Amniotic stem cell (primary cell): Measurements from ENCODE around the gene USP38.
"Not testable (repeated sequence)": the region's sequence is repeated elsewhere in the genome, so short reads cannot be mapped to it uniquely, and the experiment has no call there.

ENCODE experiments used
- DNase-seq: peaks from one replicate; lab custom pipeline; 2025; lab: John Stamatoyannopoulos, UW

Gene USP38

DNA sequence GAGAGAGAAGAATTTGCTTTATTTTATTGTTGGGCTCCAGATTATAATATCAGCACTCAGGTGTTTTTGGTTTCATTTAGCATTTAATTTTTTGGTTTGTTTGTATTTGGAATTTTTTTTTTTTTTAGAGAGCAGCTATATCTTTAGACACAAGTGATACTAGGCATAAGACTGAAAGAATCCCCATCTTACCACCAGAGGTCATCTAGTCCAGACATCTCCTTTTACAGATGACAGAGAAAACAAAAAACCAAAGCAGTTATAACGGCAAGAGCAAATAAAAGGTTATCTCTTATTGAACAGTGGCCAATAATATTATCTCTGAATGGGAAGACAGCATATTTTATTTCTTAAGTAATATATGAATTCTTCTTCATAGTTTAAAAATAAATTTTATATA lies 22.8 kb downstream of the USP38 start:
- no peak for DNase-seq

DNA sequence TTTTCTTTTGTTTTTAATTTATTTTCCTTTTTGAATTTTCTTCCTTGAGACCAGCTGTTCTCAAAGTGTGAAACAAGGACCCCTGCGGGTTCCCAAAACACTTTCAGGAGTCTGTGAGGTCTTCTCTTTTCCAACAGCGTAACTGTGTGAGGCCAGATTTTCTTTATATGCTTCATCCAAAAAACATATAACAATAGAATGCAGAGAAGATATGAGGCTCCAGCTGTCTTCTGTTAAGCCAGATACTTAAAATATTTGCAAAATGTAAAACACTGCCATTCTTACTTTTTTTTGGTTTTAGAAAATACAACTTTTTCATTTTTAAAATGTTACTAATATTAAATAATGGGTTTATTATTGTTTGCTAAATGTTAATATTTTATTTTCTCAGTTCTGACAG lies 27.8 kb downstream of the USP38 start:
- DNase-seq = no peak

DNA sequence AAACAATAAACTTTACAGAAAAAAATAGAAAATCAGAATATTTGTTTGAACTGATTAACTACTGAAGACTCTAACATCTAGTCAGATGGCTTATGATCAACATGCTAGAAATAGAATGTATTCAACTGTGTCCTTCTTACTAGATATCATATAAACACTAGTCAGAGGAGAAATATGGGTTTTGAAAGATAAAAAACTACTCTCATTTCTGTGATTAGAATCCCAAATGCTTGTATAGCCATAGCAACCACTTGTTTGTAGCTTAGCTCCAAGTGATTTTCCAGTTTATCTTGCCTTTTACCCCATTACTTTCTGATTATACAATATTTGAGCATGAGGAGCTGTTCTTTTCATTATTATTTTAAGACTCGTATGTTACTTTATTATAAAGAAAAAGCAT lies 31.2 kb downstream of the USP38 start:
- DNase-seq = no peak

DNA sequence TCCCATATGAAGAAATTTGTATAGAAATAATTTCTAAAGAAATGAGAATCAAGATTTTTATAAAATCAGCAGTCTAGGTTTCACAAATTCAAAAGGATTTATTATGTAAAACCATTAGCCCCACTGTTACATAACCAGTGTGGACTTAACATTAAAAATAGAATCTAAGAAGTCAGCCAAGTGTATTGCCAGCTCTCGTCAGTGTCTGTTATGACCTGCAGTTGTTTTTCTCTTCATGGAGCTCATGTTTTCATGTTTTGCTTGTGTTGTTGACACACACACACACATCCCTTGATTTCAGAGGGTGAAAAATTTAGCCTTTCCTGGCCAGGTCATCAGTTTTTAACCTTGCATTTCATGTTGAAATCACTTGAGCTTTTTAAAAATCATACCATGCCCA lies 39.5 kb downstream of the USP38 start:
- DNase-seq = no peak

DNA sequence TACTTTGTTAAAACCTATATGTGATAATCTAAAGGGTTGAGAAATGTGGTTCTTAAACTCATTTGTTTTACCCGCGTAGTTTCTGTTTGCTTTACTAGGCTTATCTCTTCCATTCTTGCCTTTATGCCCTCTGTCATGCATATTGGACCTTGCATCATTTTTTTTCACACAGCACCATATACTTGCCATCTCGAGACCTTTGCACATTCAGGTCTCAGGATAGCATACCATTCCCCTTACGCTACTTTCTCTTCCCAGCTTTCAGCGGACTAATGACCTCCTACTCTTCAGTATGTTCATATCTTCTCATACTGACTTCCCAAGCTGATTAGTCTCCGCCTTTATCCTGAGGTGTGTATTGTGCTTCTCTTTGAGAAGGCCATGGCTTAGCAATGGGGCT lies 40.5 kb downstream of the USP38 start:
- no peak for DNase-seq

DNA sequence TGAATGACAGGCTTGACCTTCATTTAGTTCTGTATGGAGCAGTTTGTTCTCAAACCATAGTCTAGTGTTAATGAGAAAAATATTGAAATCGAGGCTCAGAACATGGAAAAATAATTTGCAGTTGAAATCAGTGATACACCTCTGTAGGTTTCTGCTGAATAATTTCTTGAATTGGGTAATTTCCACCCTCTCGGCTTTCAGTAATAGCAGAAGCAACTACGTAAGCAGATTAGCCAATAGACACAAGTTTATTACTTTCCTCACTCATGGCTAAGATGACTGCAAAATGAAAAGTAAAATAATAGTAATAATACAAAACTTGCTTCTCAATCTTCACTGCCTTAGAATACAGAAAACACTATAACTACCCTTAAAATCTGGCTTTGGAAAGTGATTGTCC lies 46.0 kb downstream of the USP38 start:
- DNase-seq = no peak

DNA sequence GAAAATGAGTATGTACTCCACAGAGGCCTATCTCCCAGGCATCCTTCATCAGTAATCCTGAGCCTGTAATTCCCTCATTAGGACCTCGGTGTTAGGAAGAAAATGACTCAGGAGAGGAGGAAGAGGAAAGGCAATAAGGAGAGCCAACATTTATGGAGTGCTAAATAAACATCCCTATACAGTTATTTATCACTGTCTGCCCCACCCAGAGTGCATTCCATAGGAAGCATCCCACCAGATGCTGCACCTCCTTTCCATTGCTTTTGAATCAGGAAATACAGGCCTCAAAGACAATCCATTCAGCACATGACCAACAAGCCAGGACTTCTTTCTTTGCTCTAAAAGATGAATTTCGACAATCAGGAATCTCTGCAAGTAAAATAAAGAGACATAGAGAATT lies 47.6 kb downstream of the USP38 start:
- DNase-seq = no peak

DNA sequence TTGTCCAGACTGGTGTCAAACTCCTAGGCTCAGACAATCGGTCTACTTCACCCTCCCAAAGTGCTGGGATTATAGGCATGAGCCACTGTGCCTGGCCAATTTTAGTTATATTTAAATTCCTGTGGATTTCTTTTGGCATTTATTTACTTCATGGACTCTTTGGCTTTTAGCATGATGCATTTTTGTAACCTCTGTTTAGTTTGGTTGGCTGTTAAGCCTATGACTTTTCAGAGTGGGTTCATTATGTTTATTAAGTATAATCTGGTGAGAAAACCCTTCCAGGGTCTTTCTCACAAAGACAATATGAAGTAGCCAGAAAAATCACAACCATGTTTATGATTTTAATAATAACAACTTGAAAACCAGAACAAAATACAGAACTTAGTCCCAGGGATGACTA lies 49.4 kb downstream of the USP38 start:
- DNase-seq = no peak

DNA sequence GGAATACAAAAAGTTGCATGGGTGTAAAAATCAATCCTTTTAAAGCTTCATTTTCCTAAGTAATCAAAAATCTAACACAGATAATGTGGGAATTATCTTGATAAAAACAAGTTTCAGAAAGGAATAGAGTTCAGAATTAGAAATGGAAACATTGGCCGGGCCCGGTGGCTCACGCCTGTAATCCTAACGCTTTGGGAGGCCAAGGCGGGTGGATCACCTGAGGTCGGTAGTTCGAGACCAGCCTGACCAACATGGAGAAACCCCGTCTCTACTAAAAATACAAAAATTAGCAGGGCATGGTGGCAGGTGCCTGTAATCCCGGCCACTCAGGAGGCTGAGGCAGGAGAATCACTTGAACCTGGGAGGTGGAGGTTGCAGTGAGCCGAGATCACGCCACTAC lies 52.5 kb downstream of the USP38 start:
- DNase-seq = not testable (repeated sequence)

DNA sequence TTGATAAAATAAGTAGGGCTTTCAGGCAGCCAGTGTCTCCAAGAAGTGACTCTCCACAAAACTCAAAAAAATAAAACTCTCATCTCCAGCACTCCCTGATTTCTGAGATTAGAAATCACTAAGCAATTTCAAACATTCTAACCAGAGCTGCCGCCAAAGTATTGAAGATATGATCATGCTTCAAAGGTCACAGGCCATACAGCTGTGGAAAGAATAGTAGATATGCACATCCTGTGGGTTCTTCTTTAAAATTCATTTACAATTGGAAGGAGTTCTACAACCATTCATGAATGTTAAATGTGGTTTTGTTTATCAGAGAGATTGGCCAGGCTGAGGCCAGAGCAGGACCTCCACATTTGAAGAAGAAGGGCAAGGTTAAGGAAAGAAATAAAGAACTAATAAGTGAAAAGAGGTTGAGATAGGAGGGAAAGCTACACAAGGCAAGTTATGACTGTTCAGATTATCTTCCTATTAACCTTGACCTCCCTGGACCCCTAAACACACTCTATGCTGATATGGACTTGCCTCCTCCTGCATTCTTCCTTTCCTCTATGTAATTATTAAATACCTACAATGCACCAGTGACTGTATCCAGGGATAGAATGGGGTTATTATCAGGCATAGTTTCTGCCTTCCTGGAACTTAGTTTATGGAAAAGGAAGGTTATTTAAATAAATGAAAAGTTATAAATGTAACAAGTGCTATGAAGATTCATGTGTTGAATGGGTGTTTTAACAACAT lies 56.4 kb downstream of the USP38 start:
- DNase-seq = no peak

DNA sequence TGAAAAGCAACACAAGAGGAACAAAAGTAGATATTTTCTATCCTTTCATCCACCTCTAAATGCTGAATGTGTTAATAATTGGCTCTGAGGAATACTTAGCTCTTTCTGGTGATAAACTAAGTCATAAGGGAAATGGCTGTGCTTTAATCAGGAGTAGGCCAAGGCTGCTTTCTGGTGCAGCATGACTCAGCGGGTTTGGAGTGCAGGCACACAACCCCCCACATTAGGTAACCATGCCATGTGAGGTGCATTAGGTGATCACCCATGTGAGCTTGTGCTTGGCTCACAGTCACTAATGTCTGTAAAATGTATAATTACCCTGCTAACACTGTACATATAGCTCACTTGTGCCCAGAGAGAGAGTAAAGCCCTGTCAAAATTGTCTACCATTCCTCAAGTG lies 57.2 kb downstream of the USP38 start:
- DNase-seq = no peak

DNA sequence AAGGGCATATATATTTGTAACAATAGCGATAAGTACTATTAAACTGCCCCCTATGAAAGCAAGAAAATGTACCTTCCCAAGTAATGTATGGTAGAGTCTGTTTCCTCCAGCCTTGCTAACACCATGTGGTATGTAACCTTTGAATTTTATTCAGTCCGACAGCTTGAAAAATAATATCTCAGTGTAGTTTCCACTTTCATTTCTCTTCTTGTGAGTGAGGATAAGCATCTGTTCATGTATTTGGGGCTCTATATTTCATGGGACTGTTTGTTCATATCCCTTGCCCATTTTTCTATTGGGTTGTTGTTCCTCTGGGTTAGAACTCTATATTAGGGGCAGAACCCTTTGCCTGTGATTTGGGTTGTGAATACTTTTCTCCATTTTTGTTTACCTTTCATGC lies 58.3 kb downstream of the USP38 start:
- no peak for DNase-seq

DNA sequence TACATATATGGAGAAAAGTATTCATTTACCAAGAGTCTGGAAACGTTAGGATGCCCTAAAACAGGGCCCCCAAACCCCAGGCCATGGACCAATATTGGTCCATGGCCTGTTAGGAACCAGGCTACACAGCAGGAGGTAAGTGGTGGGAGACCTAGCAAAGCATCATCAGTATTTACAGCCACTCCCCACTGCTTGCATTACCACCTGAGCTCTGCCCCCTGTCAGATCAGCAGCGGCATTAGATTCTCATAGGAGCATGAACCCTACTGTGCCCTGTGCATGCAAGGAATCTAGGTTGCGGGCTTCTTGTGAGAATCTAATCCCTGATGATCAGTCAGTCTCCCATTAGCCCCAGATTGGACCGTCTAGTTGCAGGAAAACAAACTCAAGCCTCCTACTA lies 62.3 kb downstream of the USP38 start:
- no peak for DNase-seq

DNA sequence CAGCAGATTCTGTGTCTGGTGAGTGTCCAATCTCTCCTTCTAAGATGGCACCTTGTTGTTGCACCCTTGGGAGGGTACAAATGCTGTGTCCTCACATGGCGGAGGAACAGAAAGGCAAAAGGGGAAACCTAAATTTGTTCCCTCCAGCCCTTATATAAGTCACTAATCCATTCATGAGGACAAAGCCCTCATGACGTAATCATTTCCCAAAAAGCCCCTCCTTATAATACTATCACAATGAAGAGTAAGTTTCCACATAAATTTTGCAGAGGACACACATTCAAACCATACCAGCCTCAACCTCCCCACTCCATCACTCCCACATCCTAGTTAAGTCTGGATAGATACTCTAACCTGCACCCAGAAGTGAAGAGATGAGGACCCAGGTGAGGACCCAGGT lies 63.1 kb downstream of the USP38 start:
- DNase-seq = no peak

DNA sequence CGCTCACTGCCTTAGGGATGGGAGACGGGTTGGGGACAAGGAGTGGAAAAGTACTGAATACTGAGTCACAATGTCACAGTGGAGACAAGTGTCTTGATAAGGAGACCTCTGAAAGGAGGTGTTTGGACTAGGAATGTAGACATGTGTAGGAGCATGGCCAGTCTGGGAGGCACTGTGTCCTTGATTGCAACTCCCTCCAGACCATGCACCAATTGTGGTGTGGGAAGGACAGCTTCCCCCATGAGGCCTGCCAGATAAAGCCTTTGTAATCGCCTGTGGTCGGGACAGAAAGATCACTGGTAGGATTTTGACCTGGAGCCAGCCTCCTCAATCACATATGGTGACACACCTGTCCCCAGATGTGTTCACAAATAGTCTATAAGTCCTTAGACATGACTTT lies 64.1 kb downstream of the USP38 start:
- DNase-seq = no peak

DNA sequence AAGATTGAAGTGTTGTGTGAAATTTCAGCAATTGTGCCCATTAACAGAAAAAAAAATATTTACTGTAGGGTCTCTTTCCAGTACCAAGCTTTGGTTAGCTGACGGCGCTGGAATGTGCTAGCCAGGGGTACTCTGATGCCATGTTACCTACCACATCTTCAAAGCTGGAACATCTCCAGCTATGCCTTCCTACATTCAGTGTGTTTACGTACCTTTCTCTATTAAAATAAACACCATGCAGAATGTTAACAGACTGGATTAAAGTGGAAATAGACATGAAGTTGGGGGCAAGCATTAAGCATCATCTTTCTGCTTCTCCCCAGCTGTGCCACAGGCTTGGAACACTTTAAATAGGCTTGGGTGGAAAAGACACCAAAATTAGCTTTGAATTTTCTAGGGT lies 65.9 kb downstream of the USP38 start:
- DNase-seq = no peak

DNA sequence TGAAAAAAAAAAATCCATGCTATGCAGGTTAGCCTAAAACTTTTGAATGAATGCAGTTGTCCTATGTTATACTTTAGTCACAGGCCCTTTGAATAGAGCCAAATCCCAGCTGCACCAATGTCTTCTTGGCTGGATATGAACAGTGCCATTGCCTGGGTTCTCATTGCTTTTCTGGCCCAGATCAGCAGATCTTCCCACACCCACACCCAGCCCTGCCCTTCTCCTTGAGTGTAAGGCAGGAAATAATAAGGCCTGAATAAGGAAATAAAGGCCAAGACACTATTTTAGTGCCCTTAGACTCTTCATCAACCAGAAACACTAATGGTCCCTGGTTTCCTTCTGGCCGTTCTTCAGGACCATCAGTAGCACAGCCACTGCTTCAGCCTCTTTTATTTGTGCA lies 66.6 kb downstream of the USP38 start:
- DNase-seq = no peak

DNA sequence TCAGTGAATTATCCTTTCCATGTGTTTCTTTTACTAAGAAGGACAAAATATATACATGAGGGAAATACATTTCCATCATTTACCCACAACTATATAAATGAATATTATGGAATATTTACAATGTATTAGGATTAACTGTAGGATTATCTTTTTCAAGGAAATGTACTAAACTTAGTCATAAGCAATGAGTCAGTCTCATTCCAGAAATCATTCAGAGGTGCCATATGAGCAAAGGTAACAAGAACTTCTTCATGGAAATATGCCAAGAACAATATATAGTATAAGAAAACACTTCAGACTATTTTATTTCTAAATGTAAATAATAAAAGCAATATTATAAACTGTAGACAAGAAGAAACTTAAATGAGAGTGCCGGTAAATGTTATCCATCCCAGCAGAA lies 67.1 kb downstream of the USP38 start:
- no peak for DNase-seq

DNA sequence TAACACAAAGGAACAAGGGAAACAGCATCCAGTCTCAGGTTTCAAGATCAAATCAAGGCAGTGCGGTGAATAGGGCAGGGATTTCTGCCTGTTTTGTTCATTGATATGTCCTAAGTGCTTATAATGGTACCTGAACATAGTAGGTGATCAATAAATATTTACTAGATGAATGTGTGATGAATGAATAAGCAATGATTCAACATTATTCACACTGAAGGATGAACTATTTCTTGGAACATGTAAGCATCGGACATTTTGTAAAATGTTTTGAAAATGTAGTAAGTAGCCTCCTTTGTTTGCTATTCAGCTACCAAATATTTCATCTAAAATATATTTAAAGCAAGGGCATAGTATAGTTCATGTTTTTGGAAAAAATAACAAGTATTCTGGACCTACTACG lies 67.8 kb downstream of the USP38 start:
- no peak for DNase-seq

DNA sequence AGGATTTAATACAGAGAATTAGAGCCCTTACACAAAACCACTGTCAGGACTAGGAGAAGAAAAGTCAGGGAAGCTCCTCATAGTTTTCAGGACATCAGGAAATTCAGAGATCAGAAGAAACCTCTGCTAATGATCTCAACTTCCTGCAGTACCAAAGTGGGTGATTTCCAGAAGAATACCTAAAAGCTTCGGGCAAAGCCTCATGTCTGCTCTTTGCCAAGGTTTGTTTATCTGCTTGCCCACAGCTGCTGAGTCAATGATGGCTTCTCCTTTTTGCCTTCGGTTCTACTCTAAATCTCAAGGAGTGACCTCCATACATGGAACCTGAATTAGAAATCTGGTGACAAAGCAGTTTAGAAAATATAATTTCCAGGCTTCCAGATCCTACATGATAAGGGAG lies 68.4 kb downstream of the USP38 start:
- DNase-seq = no peak

DNA sequence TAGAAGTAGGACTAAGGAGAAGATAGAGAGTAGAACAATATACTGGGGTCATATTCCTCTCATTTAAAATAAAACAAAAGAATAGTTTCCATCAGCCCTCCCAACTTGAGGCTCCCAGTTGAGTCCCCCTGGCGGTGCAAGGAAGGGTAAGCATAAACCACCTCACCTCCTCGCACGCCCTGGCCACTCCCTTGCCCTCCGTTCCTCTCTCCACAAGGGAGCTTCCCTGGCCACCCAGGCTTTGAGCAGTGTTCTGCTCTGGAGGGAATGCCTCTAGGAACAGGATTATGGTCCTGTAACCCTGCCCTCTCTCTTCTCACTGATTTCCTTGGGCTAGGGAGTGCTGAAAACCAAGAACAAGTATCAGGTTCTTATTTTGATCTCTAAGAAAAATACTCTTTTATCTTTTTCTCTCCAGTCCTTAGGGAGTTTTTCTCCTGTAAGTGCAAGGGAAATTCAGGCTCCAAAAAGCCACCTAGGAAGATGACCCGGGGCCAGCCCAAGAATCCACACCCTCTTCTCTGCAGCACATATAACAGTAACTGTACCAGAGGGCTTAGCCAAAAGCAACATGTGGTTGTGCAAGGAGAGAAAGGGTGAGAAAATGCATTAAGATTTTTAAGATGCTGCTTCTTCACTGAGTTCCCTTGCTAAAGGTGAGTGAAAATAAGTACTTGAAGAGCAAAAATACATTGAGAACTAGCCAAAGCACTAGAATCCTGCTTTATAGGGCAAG lies 69.9 kb downstream of the USP38 start:
- no peak for DNase-seq

DNA sequence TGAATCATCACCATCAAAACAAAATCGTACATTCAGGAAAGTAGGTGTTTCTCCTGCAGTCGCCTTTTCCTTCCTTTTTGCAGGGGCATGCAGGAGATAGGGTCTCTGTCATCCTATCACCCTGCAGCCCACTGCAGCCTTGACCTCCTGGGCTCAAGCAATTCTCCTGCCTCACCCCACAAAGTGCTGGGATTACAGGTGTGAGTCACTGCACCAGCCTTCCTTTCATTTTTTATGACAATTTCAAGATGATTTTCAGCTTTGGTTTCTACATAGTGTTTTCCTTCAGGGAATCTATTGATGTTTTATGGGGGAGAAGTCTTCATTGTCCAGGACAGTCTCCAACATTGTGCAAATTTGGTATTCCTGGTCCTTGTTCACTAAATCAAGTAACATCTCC lies 71.7 kb downstream of the USP38 start:
- no peak for DNase-seq

DNA sequence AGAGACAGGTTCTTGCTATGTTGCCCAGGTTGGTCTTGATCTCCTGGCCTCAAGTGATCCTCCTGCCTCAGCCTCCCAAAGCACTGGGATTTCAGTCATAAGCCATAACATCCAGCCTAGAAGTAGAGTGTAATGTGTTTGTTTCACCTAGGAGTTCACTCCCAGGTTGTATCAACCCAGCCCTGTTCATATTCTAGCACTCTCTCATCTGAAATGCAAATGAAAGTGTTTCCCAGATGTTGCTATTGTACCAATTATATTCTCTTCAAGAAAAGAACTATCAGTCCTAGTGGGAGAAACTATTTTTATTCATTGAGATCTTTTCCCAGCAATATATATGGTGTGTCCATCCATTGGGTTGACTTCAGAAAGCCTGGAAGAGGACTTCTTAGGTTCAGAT lies 72.6 kb downstream of the USP38 start:
- DNase-seq = no peak

DNA sequence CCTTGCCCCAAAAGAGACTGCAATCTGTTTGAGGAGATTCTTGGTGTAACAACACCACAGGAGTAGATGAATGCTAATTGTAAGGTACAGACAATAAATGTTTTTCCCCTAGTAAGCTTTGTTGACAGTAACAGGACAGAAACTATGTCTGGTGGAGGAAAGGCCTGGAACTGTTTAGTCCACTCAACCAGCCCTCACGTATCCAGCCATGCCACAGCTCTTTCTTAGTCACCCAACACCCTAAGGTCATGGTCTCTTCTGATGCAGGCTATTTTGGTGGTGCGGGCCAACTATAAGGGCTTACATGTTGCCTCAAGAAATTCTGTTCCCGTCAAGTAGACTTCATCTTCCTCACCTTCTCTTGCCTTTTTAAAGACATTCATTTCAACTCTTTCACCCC lies 76.0 kb downstream of the USP38 start:
- no peak for DNase-seq
